ENCODE data around the gene CST8. TPM values are rescaled to one million over a fixed set of nuclear protein-coding genes. Genes with fewer than 3 reads are reported as not detected.
"Not testable (repeated sequence)": the region's sequence is repeated elsewhere in the genome, so short reads cannot be mapped to it uniquely, and the experiment has no call there.

The CST8 gene
- total and polyA plus RNA-seq, 7 experiments from 2014 or later = not detected

GRCh38 chr20:23454816-23455215 lies 36.1 kb upstream of the CST8 start:
- Histone ChIP-seq H3K27me3 (ENCODE audit: control insufficient read depth in 2 of 2, insufficient read depth in 2 of 2, low read length in 2 of 2) (no peaks in the 10 kb centered on the region), H3K4me3 (ENCODE audit: low read length) (no peak overlapping the region), H3K9me3 (ENCODE audit: control insufficient read depth in 2 of 3, low read length in 3 of 3) (no peaks in the 10 kb centered on the region), H3K27ac (ENCODE audit: low read depth, low read length) (no peak overlapping the region), H3K4me1 (ENCODE audit: control insufficient read depth in 2 of 2, insufficient read depth in 2 of 2, low read length in 2 of 2) (peaks cover 0 to 22% of the 10 kb centered on the region in 2 donors), H3K36me3 (ENCODE audit: control insufficient read depth in 2 of 3, insufficient read depth in 3 of 3, low read length in 3 of 3) (no peaks in the 10 kb centered on the region)
- ChIA-PET POLR2A (no interaction called here), CTCF (no interaction called here)
- intact Hi-C loops (cut with micrococcal nuclease) = no loop called here
- peaks cover 0 to 9% (median 5%) of the 10 kb centered on the region in 5 donors for H3K27me3 Mint-ChIP-seq
- H3K36me3 Mint-ChIP-seq = no peaks in the 10 kb centered on the region
- ATAC-seq (no peak), DNase-seq (no peak)
- peaks cover 0 to 3% (median 0%) of the 10 kb centered on the region in 11 donors for H3K9me3 Mint-ChIP-seq
- H3K27ac Mint-ChIP-seq = no peak overlapping the region
- no peak overlapping the region for H3K4me3 Mint-ChIP-seq
- peaks cover 9 to 17% (median 13%) of the 10 kb centered on the region in 7 donors for H3K4me1 Mint-ChIP-seq

GRCh38 chr20:23455639-23456038 lies 35.3 kb upstream of the CST8 start:
- H3K9me3 Mint-ChIP-seq = peaks cover 0 to 3% (median 0%) of the 10 kb centered on the region in 11 donors
- intact Hi-C loops (cut with micrococcal nuclease) = no loop called here
- peaks cover 9 to 17% (median 13%) of the 10 kb centered on the region in 7 donors for H3K4me1 Mint-ChIP-seq
- Histone ChIP-seq H3K4me3 (ENCODE audit: low read length) (no peak overlapping the region), H3K4me1 (ENCODE audit: control insufficient read depth in 2 of 2, insufficient read depth in 2 of 2, low read length in 2 of 2) (peaks cover 0 to 22% of the 10 kb centered on the region in 2 donors), H3K27me3 (ENCODE audit: control insufficient read depth in 2 of 2, insufficient read depth in 2 of 2, low read length in 2 of 2) (no peaks in the 10 kb centered on the region), H3K27ac (ENCODE audit: low read depth, low read length) (no peak overlapping the region), H3K9me3 (ENCODE audit: control insufficient read depth in 2 of 3, low read length in 3 of 3) (no peaks in the 10 kb centered on the region), H3K36me3 (ENCODE audit: control insufficient read depth in 2 of 3, insufficient read depth in 3 of 3, low read length in 3 of 3) (no peaks in the 10 kb centered on the region)
- peaks cover 0 to 9% (median 5%) of the 10 kb centered on the region in 5 donors for H3K27me3 Mint-ChIP-seq
- CTCF ChIA-PET = no interaction called here
- DNase-seq = no peak
- no peak for ATAC-seq
- H3K36me3 Mint-ChIP-seq = no peaks in the 10 kb centered on the region
- no peak overlapping the region for H3K27ac Mint-ChIP-seq
- POLR2A ChIA-PET = no interaction called here
- H3K4me3 Mint-ChIP-seq = peak overlapping the region in 1 of 10 donors; percentile 11

GRCh38 chr20:23456409-23456808 lies 34.5 kb upstream of the CST8 start:
- Mint-ChIP-seq H3K36me3 (no peaks in the 10 kb centered on the region), H3K4me1 (peaks cover 9 to 17% (median 13%) of the 10 kb centered on the region in 7 donors), H3K9me3 (peaks cover 0 to 1% (median 0%) of the 10 kb centered on the region in 11 donors), H3K27ac (peak overlapping the region in 2 of 9 donors; percentile 36 to 48), H3K27me3 (peaks cover 0 to 5% (median 0%) of the 10 kb centered on the region in 5 donors), H3K4me3 (peak overlapping the region in 1 of 10 donors; percentile 11)
- H3K4me1 ChIP-seq (ENCODE audit: control insufficient read depth in 2 of 2, insufficient read depth in 2 of 2, low read length in 2 of 2) = peaks cover 0 to 22% of the 10 kb centered on the region in 2 donors
- ChIA-PET CTCF (no interaction called here), POLR2A (no interaction called here)
- ATAC-seq (peak; percentile 71), DNase-seq (no peak)
- H3K36me3 ChIP-seq (ENCODE audit: control insufficient read depth in 2 of 3, insufficient read depth in 3 of 3, low read length in 3 of 3) = no peaks in the 10 kb centered on the region
- H3K9me3 ChIP-seq (ENCODE audit: control insufficient read depth in 2 of 3, low read length in 3 of 3) = no peaks in the 10 kb centered on the region
- intact Hi-C loops (cut with micrococcal nuclease) = no loop called here
- H3K27ac ChIP-seq (ENCODE audit: low read depth, low read length) = no peak overlapping the region
- no peaks in the 10 kb centered on the region for H3K27me3 ChIP-seq (ENCODE audit: control insufficient read depth in 2 of 2, insufficient read depth in 2 of 2, low read length in 2 of 2)
- H3K4me3 ChIP-seq (ENCODE audit: low read length) = peak overlapping the region; percentile 32

- Histone ChIP-seq H3K9me3 (ENCODE audit: control insufficient read depth in 2 of 3, low read length in 3 of 3) (no peaks in the 10 kb centered on the region), H3K4me3 (ENCODE audit: low read length) (no peak overlapping the region), H3K4me1 (ENCODE audit: control insufficient read depth in 2 of 2, insufficient read depth in 2 of 2, low read length in 2 of 2) (peaks cover 0 to 22% of the 10 kb centered on the region in 2 donors), H3K27me3 (ENCODE audit: control insufficient read depth in 2 of 2, insufficient read depth in 2 of 2, low read length in 2 of 2) (no peaks in the 10 kb centered on the region), H3K36me3 (ENCODE audit: control insufficient read depth in 2 of 3, insufficient read depth in 3 of 3, low read length in 3 of 3) (no peaks in the 10 kb centered on the region), H3K27ac (ENCODE audit: low read depth, low read length) (no peak overlapping the region)
- Mint-ChIP-seq H3K36me3 (no peaks in the 10 kb centered on the region), H3K9me3 (peaks cover 0 to 1% (median 0%) of the 10 kb centered on the region in 11 donors), H3K27ac (peak overlapping the region in 2 of 9 donors; percentile 36 to 48), H3K4me1 (peaks cover 9 to 17% (median 13%) of the 10 kb centered on the region in 7 donors), H3K4me3 (peak overlapping the region in 1 of 10 donors; percentile 45), H3K27me3 (peaks cover 0 to 5% (median 1%) of the 10 kb centered on the region in 5 donors)
- DNase-seq (no peak), ATAC-seq (peak; percentile 38)
- POLR2A ChIA-PET = no interaction called here
- intact Hi-C loops (cut with micrococcal nuclease) = no loop called here
- CTCF ChIA-PET = no interaction called here
Measured at GRCh38 chr20:23456873-23457272, 34.0 kb upstream of the CST8 start.

GRCh38 chr20:23459461-23460150 lies 31.3 kb upstream of the CST8 start:
- H3K4me3 Mint-ChIP-seq = no peak overlapping the region
- POLR2A ChIA-PET = no interaction called here
- no peaks in the 10 kb centered on the region for H3K36me3 ChIP-seq (ENCODE audit: control insufficient read depth in 2 of 3, insufficient read depth in 3 of 3, low read length in 3 of 3)
- H3K27me3 Mint-ChIP-seq = peaks cover 4 to 19% (median 12%) of the 10 kb centered on the region in 5 donors
- ATAC-seq = no peak
- H3K27me3 ChIP-seq (ENCODE audit: control insufficient read depth in 2 of 2, insufficient read depth in 2 of 2, low read length in 2 of 2) = no peaks in the 10 kb centered on the region
- no peak for DNase-seq
- H3K27ac Mint-ChIP-seq = no peak overlapping the region
- H3K36me3 Mint-ChIP-seq = no peaks in the 10 kb centered on the region
- no peak overlapping the region for H3K27ac ChIP-seq (ENCODE audit: low read depth, low read length)
- peaks cover 0 to 9% (median 3%) of the 10 kb centered on the region in 11 donors for H3K9me3 Mint-ChIP-seq
- peaks cover 0 to 22% of the 10 kb centered on the region in 2 donors for H3K4me1 ChIP-seq (ENCODE audit: control insufficient read depth in 2 of 2, insufficient read depth in 2 of 2, low read length in 2 of 2)
- intact Hi-C loops (cut with micrococcal nuclease) = no loop called here
- H3K9me3 ChIP-seq (ENCODE audit: control insufficient read depth in 2 of 3, low read length in 3 of 3) = no peaks in the 10 kb centered on the region
- CTCF ChIA-PET = no interaction called here
- peaks cover 9 to 17% (median 13%) of the 10 kb centered on the region in 7 donors for H3K4me1 Mint-ChIP-seq
- H3K4me3 ChIP-seq (ENCODE audit: low read length) = no peak overlapping the region

- peaks cover 0 to 17% of the 10 kb centered on the region in 2 donors for H3K4me1 ChIP-seq (ENCODE audit: control insufficient read depth in 2 of 2, insufficient read depth in 2 of 2, low read length in 2 of 2)
- H3K9me3 Mint-ChIP-seq = peaks cover under 1 to 23% (median 9%) of the 10 kb centered on the region in 11 donors
- H3K4me3 Mint-ChIP-seq = no peak overlapping the region
- H3K27ac Mint-ChIP-seq = no peak overlapping the region
- no peaks in the 10 kb centered on the region for H3K27me3 ChIP-seq (ENCODE audit: control insufficient read depth in 2 of 2, insufficient read depth in 2 of 2, low read length in 2 of 2)
- no peaks in the 10 kb centered on the region for H3K36me3 ChIP-seq (ENCODE audit: control insufficient read depth in 2 of 3, insufficient read depth in 3 of 3, low read length in 3 of 3)
- H3K4me1 Mint-ChIP-seq = peaks cover 6 to 12% (median 10%) of the 10 kb centered on the region in 7 donors
- intact Hi-C loops (cut with micrococcal nuclease) = no loop called here
- H3K4me3 ChIP-seq (ENCODE audit: low read length) = no peak overlapping the region
- CTCF ChIA-PET = no interaction called here
- POLR2A ChIA-PET = no interaction called here
- no peak overlapping the region for H3K27ac ChIP-seq (ENCODE audit: low read depth, low read length)
- no peak for DNase-seq
- peaks cover 0 to 7% (median 0%) of the 10 kb centered on the region in 3 experiments for H3K9me3 ChIP-seq (ENCODE audit: control insufficient read depth in 2 of 3, low read length in 3 of 3)
- H3K27me3 Mint-ChIP-seq = peaks cover 9 to 19% (median 14%) of the 10 kb centered on the region in 5 donors
- H3K36me3 Mint-ChIP-seq = peaks cover 0 to 9% (median 0%) of the 10 kb centered on the region in 5 donors
- ATAC-seq = no peak
Measured at GRCh38 chr20:23461180-23461579, 29.7 kb upstream of the CST8 start.

GRCh38 chr20:23466961-23467360 lies 24.0 kb upstream of the CST8 start:
- H3K36me3 ChIP-seq (ENCODE audit: control insufficient read depth in 2 of 3, insufficient read depth in 3 of 3, low read length in 3 of 3); H3K4me3 ChIP-seq (ENCODE audit: low read length); DNase-seq; H3K27ac Mint-ChIP-seq; H3K4me1 Mint-ChIP-seq; H3K4me3 Mint-ChIP-seq; POLR2A ChIA-PET; CTCF ChIA-PET; H3K4me1 ChIP-seq (ENCODE audit: control insufficient read depth in 2 of 2, insufficient read depth in 2 of 2, low read length in 2 of 2); ATAC-seq; H3K27me3 ChIP-seq (ENCODE audit: control insufficient read depth in 2 of 2, insufficient read depth in 2 of 2, low read length in 2 of 2); intact Hi-C loops (cut with micrococcal nuclease); H3K27ac ChIP-seq (ENCODE audit: low read depth, low read length): not testable (repeated sequence)
- Mint-ChIP-seq H3K27me3 (peaks cover 8 to 35% (median 30%) of the 10 kb centered on the region in 5 donors), H3K36me3 (peaks cover 0 to 22% (median 4%) of the 10 kb centered on the region in 5 donors), H3K9me3 (peaks cover 6 to 47% (median 15%) of the 10 kb centered on the region in 11 donors)
- H3K9me3 ChIP-seq (ENCODE audit: control insufficient read depth in 2 of 3, low read length in 3 of 3) = peaks cover 0 to 18% (median 0%) of the 10 kb centered on the region in 3 experiments
